ENCODE data around the gene SUPT5H.
A peak's percentile ranks its signal among the peaks of the same experiment; 100 is the strongest.

DNA sequence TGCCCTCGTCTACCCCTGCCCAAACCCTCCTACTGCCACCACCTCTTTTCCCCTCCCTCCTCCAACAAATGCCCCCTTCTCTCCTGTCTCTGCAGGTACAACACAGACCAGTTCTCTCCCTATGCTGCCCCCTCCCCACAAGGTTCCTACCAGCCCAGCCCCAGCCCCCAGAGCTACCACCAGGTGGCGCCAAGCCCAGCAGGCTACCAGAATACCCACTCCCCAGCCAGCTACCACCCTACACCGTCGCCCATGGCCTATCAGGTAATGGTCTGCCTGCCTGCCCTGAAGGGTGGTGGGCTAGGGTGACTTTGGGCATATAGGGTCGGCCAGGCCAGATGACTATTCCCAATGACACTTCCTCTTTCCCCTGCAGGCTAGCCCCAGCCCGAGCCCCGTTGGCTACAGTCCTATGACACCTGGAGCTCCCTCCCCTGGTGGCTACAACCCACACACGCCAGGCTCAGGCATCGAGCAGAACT, 28.8 kb downstream of the SUPT5H start:
- TF ChIP-seq POLR2AphosphoS5 (IDR thresholded peaks at IDR 0.05), result no peak
- TF ChIP-seq, protein P1, sequence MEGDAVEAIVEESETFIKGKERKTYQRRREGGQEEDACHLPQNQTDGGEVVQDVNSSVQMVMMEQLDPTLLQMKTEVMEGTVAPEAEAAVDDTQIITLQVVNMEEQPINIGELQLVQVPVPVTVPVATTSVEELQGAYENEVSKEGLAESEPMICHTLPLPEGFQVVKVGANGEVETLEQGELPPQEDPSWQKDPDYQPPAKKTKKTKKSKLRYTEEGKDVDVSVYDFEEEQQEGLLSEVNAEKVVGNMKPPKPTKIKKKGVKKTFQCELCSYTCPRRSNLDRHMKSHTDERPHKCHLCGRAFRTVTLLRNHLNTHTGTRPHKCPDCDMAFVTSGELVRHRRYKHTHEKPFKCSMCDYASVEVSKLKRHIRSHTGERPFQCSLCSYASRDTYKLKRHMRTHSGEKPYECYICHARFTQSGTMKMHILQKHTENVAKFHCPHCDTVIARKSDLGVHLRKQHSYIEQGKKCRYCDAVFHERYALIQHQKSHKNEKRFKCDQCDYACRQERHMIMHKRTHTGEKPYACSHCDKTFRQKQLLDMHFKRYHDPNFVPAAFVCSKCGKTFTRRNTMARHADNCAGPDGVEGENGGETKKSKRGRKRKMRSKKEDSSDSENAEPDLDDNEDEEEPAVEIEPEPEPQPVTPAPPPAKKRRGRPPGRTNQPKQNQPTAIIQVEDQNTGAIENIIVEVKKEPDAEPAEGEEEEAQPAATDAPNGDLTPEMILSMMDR (IDR thresholded peaks at IDR 0.05), result peak in 2 of 3 donors; percentile 55 to 63

All from breast epithelium (tissue), 3 donors.